GM21447 (cell line): Measurements from ENCODE around the gene ZNF609.

Source experiments
- ATAC-seq: cut with Tn5 transposase; IDR thresholded peaks from one replicate; pipeline ENCODE4 v1.9.1; 2021; ENCODE audit not compliant: unreplicated experiment

ZNF609 gene

GRCh38 chr15:64502551-64502950 lies 42.2 kb downstream of the ZNF609 start:
- ATAC-seq: no peak

- ATAC-seq: no peak
These were observed 42.8 kb downstream of the ZNF609 start for GRCh38 chr15:64503197-64503596.

GRCh38 chr15:64503640-64504039 lies 43.3 kb downstream of the ZNF609 start:
- ATAC-seq: no peak

GRCh38 chr15:64507293-64507802 lies 47.0 kb downstream of the ZNF609 start:
- ATAC-seq: peak; percentile 65

GRCh38 chr15:64507845-64508244 lies 47.5 kb downstream of the ZNF609 start:
- ATAC-seq: no peak

GRCh38 chr15:64513823-64514222 lies 53.4 kb downstream of the ZNF609 start:
- ATAC-seq: no peak

- ATAC-seq: no peak
These were observed 54.8 kb downstream of the ZNF609 start for GRCh38 chr15:64515196-64515595.

- no peak for ATAC-seq
These were observed 55.4 kb downstream of the ZNF609 start for GRCh38 chr15:64515825-64516224.

- ATAC-seq: no peak
These were observed 59.5 kb downstream of the ZNF609 start for GRCh38 chr15:64519897-64520296.

GRCh38 chr15:64521201-64521600 lies 60.8 kb downstream of the ZNF609 start:
- no peak for ATAC-seq

GRCh38 chr15:64521726-64522164 lies 61.4 kb downstream of the ZNF609 start:
- ATAC-seq: no peak

GRCh38 chr15:64522226-64522823 lies 61.9 kb downstream of the ZNF609 start:
- no peak for ATAC-seq

- no peak for ATAC-seq
These were observed 62.9 kb downstream of the ZNF609 start for GRCh38 chr15:64523240-64523639.

- ATAC-seq: no peak
These were observed 64.4 kb downstream of the ZNF609 start for GRCh38 chr15:64524778-64525177.

GRCh38 chr15:64525828-64526530 lies 65.6 kb downstream of the ZNF609 start:
- no peak for ATAC-seq

- ATAC-seq: no peak
These were observed 67.0 kb downstream of the ZNF609 start for GRCh38 chr15:64527263-64527984.

GRCh38 chr15:64528871-64529270 lies 68.5 kb downstream of the ZNF609 start:
- ATAC-seq: no peak

GRCh38 chr15:64530472-64530871 lies 70.1 kb downstream of the ZNF609 start:
- no peak for ATAC-seq

GRCh38 chr15:64530918-64531317 lies 70.5 kb downstream of the ZNF609 start:
- no peak for ATAC-seq

GRCh38 chr15:64532521-64533315 lies 72.3 kb downstream of the ZNF609 start:
- ATAC-seq: no peak
